K562 (cell line): ENCODE data around the gene KIRREL1.

Experiments used
- CEBPZ ChIP-seq: fragments of 150-350 bp; IDR thresholded peaks from 2 replicates; pipeline ENCODE4 v1.6.1; 2014; ENCODE audit warnings: low read depth, mild to moderate bottlenecking, low read length, borderline replicate concordance
- CHD2 ChIP-seq: IDR thresholded peaks from 2 replicates; pipeline ENCODE4 v1.6.1; 2011; ENCODE audit warnings: low read depth, low read length
- CTCF ChIP-seq, 3 experiments: IDR thresholded peaks in 2 of 3; conservative IDR thresholded peaks in 1 of 3; 2 replicates each; pipeline ENCODE4 v1.5.1; 2011 to 2012; ENCODE audit warnings: low read length in 3 of 3, mild to moderate bottlenecking in 3 of 3, control low read depth in 2 of 3, improper control_type of control experiment in 1 of 3, inconsistent platforms in 1 of 3, low read depth in 1 of 3, mixed read lengths in 1 of 3, moderate library complexity in 1 of 3; ENCODE audit not compliant: insufficient read depth in 2 of 3
- DMBX1 ChIP-seq: fragments of 250-450 bp; sonication (Bioruptor Pico); IDR thresholded peaks from 2 replicates; pipeline ENCODE4 v1.8.0; 2022; ENCODE audit warnings: inconsistent platforms, mild to moderate bottlenecking, moderate library complexity, borderline replicate concordance
- DPF2 ChIP-seq: fragments of 450-650 bp; IDR thresholded peaks from 2 replicates; pipeline ENCODE4 v1.6.1; 2016
- MLLT1 ChIP-seq, 2 experiments: fragments of 450-650 bp; IDR thresholded peaks; 2 replicates each; pipeline ENCODE4 v1.6.1; 2016
- POLR2AphosphoS2 ChIP-seq: IDR thresholded peaks from 2 replicates; pipeline ENCODE4 v1.6.1; 2012; ENCODE audit warnings: low read length, improper control_type of control experiment
- SMAD3 ChIP-seq: fragments of 450-650 bp; formaldehyde crosslinking; conservative IDR thresholded peaks from 2 replicates; pipeline ENCODE4 v1.4.0; 2020; ENCODE audit warnings: mild to moderate bottlenecking
- TAF1 ChIP-seq: IDR thresholded peaks from 2 replicates; pipeline ENCODE4 v1.6.1; 2011; ENCODE audit warnings: mild to moderate bottlenecking, low read length, moderate library complexity; ENCODE audit not compliant: insufficient read depth, control insufficient read depth, severe bottlenecking; ENCODE audit errors: extremely low read depth
- TEAD1 ChIP-seq, 2 experiments: fragments of 450-650 bp in 1 of 2; sonication (generic) in 1 of 2; formaldehyde crosslinking; IDR thresholded peaks; 2 replicates each; pipeline versions ENCODE4 v1.4.0 to v1.8.0; 2020 to 2022; ENCODE audit warnings: mild to moderate bottlenecking in 2 of 2, missing genetic modification reagents in 1 of 2
- ZBTB40 ChIP-seq, 2 experiments: fragments of 450-650 bp in 1 of 2; sonication (generic) in 1 of 2; formaldehyde crosslinking in 1 of 2; IDR thresholded peaks; 2 replicates each; pipeline versions ENCODE4 v1.7.1 to v1.9.0; 2016 to 2022; ENCODE audit warnings: inconsistent platforms in 1 of 2, mild to moderate bottlenecking in 1 of 2, missing genetic modification reagents in 1 of 2
- ZFPM2 ChIP-seq: fragments of 250-450 bp; sonication (Bioruptor Pico); IDR thresholded peaks from 2 replicates; pipeline ENCODE4 v1.5.1; 2022; ENCODE audit warnings: mild to moderate bottlenecking
- ZNF143 ChIP-seq: sonication (generic); formaldehyde crosslinking; IDR thresholded peaks from 2 replicates; pipeline ENCODE4 v1.9.0; 2022; ENCODE audit warnings: mild to moderate bottlenecking, missing genetic modification reagents
- ZNF639 ChIP-seq, 2 experiments: fragments of 200-800 bp in 1 of 2; sonication (Bioruptor generic) in 1 of 2; sonication (generic) in 1 of 2; formaldehyde crosslinking in 1 of 2; IDR thresholded peaks in 1 of 2; conservative IDR thresholded peaks in 1 of 2; 2 replicates each; pipeline versions ENCODE4 v1.5.0 to v1.6.1; 2016 to 2020; ENCODE audit warnings: missing compliant biosample characterization in 1 of 2, missing genetic modification characterization in 1 of 2, missing genetic modification reagents in 1 of 2

- TF ChIP-seq DPF2 (no peak), SMAD3 (CRISPR knock-in tag) (no peak), MLLT1 (IDR thresholded peaks at IDR 0.05) (no peak), CEBPZ (no peak), ZFPM2 (CRISPR knock-in tag) (no peak), ZNF639 (CRISPR knock-in tag; conservative IDR thresholded peaks at IDR 0.05 in 1 of 2, IDR thresholded peaks at IDR 0.05 in 1 of 2) (no peak), TAF1 (no peak), TEAD1 (CRISPR knock-in tag; IDR thresholded peaks at IDR 0.05) (no peak), ZBTB40 (IDR thresholded peaks at IDR 0.05) (no peak), ZBTB40 (CRISPR knock-in tag; IDR thresholded peaks at IDR 0.05) (no peak), DMBX1 (CRISPR knock-in tag) (no peak), ZNF143 (CRISPR knock-in tag) (no peak), POLR2AphosphoS2 (no peak), CHD2 (no peak), CTCF (IDR thresholded peaks at IDR 0.05 in 2 of 3, conservative IDR thresholded peaks at IDR 0.05 in 1 of 3; ENCODE audit: insufficient read depth in 2 of 3, low read depth in 1 of 3, low read length in 3 of 3) (no peak)
Measured at GRCh38 chr1:158140764-158141192, 147.3 kb downstream of the KIRREL1 start.
